ENCODE results near the gene SPATA46. TPM values are rescaled to one million over a fixed set of nuclear protein-coding genes. Genes with fewer than 3 reads are reported as not detected.

SPATA46 gene
- total and polyA plus RNA-seq, 2 donors (not counting 3 experiments of a cell fraction or from before 2014, with no cell fraction given), result not detected

- Histone ChIP-seq H3K9ac (replicated peaks; ENCODE audit: extremely low read depth, insufficient read depth, low read length) (no peak overlapping the region), H3K9me3 (replicated peaks; ENCODE audit: control insufficient read depth, insufficient read depth, low read length) (no peaks in the 10 kb centered on the region), H4K20me1 (replicated peaks; ENCODE audit: control insufficient read depth, extremely low read depth, insufficient read depth, low read length) (no peaks in the 10 kb centered on the region), H3K79me2 (ENCODE audit: control insufficient read depth, insufficient read depth, low read length) (no peaks in the 10 kb centered on the region), H3K36me3 (ENCODE audit: control insufficient read depth in 2 of 2, extremely low read depth in 1 of 2, insufficient read depth in 2 of 2, low read length in 2 of 2) (peaks cover 0 to 4% of the 10 kb centered on the region in 2 experiments), H2AFZ (ENCODE audit: low read depth, low read length) (no peak overlapping the region), H3K4me1 (ENCODE audit: control insufficient read depth, extremely low read depth, insufficient read depth, low read length) (no peaks in the 10 kb centered on the region), H3K27me3 (ENCODE audit: control insufficient read depth in 2 of 2, insufficient read depth in 2 of 2, low read length in 2 of 2) (no peaks in the 10 kb centered on the region), H3K4me2 (ENCODE audit: insufficient read depth, low read length) (no peak overlapping the region), H3K4me3 (replicated peaks in 1 of 3; ENCODE audit: insufficient read depth in 1 of 3, low read depth in 1 of 3, low read length in 3 of 3) (no peak overlapping the region), H3K27ac (ENCODE audit: insufficient read depth, low read depth, low read length) (no peak overlapping the region), H3K9me1 (replicated peaks; ENCODE audit: control insufficient read depth, extremely low read depth, insufficient read depth, low read length) (no peaks in the 10 kb centered on the region)
- DNase-seq (ENCODE audit: low read depth, low spot score) (no peak), FAIRE-seq (no peak)
- dilution Hi-C loops (cut with MboI; ENCODE audit: extremely low pct_ligation_motif_present, low sequenced_read_pairs), result no loop called here
- TF ChIP-seq MAX (IDR thresholded peaks at IDR 0.05; ENCODE audit: insufficient read depth, insufficient read length) (no peak), POLR2A (IDR thresholded peaks at IDR 0.05; ENCODE audit: low read depth, low read length) (no peak), FOS (IDR thresholded peaks at IDR 0.05; ENCODE audit: borderline replicate concordance, insufficient read depth, low read length) (no peak), JUN (IDR thresholded peaks at IDR 0.05; ENCODE audit: borderline replicate concordance, insufficient read depth, insufficient read length, low read depth) (no peak), POLR2AphosphoS5 (IDR thresholded peaks at IDR 0.05; ENCODE audit: insufficient read depth, low read depth, low read length) (no peak), MYC (IDR thresholded peaks at IDR 0.05; ENCODE audit: low read depth, low read length) (no peak), GATA2 (IDR thresholded peaks at IDR 0.05; ENCODE audit: insufficient read depth, insufficient read length, low read depth, low read length) (no peak), CTCF (IDR thresholded peaks at IDR 0.05; ENCODE audit: extremely low read depth in 1 of 2, insufficient read depth in 1 of 2, low read depth in 1 of 2, low read length in 2 of 2) (no peak), EZH2 (IDR thresholded peaks at IDR 0.05; ENCODE audit: borderline replicate concordance, low read depth, low read length, severe bottlenecking) (no peak)
- ChIA-PET CTCF (interaction anchor here (4.4 kb wide), 1 partner anchor 11 kb away, joined by 24 read pairs; no protein-coding TSS in a partner anchor), POLR2A (no interaction called here)
- no TSS peak for BruUV-seq (replicated peaks)
- intact Hi-C loops (cut with micrococcal nuclease), result no loop called here
Measured at GRCh38 chr1:162368451-162368850, 8.2 kb downstream of the SPATA46 start.
